GM18517 (cell line): ENCODE results near the gene TP53INP2.
"Not testable (repeated sequence)": the region's sequence is repeated elsewhere in the genome, so short reads cannot be mapped to it uniquely, and the experiment has no call there.

Experiments used
- ATAC-seq: cut with Tn5 transposase; IDR thresholded peaks from one replicate; pipeline ENCODE4 v1.9.1; 2021; ENCODE audit warnings: mild to moderate bottlenecking, moderate library complexity; ENCODE audit not compliant: unreplicated experiment

Gene TP53INP2

DNA sequence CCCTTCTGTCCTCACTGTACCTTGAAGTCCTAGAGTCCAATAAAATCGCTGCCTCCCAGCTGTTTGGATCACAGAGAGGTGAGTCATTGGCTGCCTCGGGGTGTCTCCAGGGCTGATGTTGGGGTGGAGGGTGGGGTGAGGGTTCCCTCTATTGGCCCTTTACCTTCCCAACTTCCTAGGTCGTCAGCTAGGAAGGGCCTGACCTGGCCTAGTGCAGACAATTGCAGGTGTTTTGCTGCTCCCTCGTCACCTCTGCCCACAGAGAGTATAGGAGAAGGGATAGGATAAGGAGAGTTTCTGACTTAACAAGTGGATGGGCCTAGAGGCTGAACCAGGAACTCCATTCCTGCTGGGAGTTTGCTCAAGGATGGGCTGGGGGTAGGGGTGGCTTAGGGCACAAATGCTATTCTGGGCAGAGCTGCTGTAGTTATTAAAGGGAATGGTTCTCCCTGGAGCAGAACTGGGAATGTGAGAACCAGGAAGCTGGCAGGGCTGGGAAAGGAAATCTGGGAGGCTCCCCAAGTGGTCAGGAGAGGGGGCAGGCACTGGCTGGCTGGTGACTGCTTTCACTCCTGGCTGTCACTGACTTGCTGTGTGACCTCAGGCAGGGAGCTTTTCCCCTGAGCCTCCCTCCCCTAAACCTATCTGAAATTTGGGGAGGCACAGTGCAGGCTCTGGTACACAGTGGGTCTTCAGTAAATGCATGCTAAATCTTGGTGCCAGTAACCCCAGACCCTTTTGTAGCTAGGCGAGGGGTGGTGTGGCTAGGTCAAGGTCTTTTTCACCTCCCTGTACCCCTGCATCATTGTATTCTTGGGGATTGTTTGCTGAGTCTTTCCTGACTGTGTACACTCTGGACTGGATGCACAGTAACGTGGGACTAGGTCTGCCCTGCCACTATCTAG, 1.5 kb downstream of the TP53INP2 start:
- no peak for ATAC-seq

DNA sequence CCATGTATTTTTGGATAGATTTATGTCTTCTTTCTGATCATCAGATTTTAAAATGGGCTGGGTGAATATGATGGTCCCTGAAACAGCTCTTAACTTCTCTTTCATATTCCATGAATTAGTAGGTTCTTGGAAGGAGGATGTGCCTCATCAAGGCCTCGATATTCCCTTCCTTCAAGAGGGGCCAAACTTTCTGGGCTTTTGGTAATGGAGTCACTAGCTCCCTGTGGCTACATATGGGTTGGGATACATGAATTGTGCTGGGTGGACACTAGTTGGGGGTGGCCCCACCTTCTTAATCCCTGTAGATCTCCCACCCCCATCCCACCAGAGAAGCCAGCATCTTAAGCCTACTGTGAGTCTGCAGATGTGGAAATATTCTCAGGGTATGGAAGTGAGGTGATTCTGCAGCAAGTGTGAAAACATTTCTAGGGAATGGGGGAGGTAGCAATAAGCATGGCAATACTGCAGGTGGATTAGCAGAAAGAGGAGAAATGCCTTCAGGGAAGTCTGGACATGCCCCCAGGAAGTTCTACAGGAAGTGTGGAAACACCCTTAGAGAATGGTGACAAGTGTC, 2.2 kb downstream of the TP53INP2 start:
- no peak for ATAC-seq

DNA sequence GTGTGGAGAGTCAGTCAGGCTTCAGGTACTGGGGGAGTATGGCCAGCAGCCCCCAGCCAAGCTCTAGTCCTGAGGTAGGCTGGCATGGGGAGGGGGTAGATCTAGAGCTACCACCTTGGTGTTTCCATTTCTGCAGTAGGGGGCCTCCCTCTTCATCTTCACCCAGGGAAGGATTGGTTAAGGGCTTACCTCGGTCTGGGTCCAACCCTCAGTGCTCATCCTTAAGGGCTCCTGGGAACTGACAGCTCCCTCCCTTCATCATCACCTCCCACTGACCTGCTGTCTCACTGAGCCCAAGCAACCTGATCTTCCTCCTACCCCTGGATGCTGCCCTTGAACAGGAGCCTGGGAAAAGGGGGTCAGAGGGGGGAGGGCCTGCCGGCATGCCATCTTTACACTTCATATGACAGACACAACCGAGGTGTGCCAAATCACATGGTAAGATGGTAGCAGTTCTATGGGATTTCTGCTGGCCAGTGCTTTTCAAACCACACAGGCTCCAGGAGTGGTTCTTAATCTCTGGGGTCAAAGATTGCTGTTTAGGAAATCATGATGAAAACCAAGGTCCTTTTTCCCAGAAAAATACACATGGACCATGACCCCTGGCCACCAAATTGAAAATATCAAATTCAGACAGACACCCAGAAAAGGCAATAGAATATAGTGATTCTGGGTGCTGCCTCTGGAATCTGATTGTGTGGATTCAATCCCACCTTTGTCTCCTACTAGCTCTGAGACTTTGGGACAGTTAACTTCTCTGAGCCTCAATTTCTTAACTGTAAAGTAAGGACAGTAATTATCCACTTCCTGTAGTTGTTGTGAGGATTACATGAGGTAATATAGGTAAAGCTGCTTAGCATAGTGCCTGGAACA, 3.0 kb downstream of the TP53INP2 start:
- no peak for ATAC-seq

DNA sequence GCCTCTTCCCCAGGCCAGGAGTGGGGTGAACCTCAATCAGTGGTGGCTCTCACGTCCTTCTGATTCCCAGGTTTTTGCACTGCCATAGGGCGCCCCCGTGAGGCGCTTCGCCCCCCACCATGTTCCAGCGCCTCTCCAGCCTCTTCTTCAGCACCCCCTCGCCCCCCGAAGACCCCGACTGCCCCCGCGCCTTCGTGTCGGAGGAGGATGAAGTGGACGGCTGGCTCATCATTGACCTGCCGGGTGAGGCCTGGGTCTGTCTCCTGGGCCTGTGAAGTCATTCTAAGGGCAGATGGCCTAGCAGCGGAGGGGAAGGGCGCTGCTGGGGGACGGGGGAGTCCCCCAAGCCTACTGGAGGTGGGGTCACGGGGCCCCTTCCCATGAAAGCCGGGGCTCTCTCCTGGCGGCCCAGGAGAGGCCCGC, 4.5 kb downstream of the TP53INP2 start:
- peak; percentile 19 for ATAC-seq

DNA sequence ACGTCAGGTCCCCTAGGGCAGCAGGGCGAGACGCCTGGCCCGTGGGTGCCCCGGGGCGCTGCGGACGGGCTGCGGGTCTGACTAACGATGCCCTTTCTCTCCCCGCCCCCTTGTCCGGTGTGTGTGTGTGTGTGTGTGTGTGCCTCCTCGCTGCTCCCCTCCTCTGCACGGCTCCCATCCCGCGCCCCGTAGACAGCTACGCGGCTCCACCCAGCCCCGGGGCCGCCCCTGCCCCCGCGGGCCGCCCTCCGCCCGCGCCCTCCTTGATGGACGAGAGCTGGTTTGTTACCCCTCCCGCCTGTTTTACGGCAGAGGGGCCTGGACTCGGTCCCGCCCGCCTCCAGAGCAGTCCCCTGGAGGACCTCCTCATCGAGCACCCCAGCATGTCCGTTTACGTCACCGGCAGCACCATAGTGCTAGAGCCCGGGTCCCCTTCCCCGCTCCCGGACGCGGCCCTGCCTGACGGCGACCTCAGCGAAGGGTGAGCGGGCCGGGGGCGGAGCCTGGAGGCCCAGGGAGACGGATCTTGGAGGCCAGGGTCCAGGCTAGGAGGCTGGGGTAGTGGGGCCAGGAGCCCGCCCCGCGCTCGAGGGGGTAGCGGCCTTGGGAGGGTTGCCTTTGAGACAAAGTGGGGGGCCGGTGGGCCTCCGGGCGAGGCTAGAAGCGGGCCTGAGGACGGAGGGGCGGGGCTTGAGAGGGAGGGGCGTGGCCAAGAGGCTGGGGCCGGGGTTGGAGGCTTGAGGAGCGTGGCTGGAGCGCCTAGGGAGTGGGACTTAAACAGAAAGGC, 5.1 kb downstream of the TP53INP2 start:
- ATAC-seq, result peak; percentile 40

DNA sequence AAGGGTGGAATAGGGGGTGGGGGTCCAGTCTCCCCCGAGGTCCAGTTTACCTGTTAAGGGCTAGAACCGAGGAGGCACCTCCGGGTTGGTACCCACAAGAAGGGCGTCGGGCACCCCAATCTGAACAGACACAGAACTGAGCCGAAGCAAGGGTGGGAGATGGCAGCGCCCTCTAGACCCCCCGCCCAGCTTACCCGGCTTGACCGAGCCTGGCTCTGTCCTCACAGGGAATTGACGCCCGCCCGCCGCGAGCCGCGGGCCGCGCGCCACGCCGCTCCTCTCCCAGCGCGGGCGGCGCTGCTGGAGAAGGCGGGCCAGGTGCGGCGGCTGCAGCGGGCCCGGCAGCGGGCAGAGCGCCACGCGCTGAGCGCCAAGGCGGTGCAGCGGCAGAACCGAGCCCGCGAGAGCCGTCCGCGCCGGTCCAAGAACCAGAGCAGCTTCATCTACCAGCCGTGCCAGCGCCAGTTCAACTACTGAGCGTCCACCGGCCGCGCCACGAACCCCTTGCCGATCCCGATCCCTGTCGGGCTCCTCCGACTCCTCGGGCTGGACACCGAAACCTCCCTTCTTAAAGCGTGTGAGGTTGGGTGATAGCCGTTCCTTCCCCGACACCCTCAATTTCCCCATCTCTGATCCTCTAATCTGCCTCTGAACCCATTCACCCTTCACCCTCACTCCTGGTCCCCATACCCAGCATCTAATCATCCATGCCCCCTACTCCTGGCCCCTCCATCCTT, 5.9 kb downstream of the TP53INP2 start:
- ATAC-seq, result peak; percentile 42

DNA sequence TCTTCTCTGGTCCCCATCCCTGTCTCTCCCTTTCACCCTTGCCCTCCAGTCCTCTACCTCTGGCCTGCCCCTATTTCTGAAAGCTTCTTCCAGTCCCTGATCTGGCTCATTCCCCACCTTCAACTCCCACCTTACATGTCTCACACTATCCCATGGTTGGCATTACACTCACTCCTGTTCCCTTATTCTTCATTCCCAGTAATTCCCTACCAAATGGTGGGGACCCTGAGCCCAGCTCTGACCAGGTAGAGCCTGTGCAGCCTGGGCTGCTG, 6.4 kb downstream of the TP53INP2 start:
- no peak for ATAC-seq

DNA sequence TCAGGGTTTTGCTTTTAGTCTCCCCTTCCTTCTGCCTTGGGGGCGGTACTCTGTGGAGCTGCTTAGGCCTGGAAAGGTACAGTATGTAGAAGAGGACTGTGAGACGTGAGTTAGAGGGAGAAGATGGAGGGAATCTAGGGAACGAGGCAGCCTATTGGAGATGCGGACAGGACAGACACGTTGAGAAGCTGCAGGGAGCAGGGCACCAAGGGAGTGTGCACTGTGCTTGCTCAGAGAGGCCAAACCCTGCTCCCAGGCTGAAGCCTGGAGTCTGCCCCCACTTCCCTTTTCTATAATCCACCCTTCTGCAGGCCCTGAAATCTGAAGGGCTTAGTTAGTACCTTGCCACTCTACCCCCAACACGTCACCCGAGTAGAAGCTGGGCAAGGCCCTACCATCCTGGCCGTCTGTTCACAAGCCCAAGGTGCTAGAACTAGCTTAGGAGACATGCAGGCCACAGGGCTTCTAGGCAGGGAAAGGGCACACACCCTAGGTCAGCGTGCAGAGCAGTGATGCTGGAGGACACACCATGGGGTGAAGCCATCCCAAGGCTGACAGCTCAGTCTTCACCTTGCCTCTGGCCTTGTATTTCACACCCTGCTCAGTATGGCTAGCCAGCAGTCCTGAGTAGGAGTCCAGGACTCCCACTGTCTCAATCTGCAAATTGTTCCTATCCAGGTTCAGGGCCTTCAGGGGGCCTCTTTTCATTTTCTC, 6.9 kb downstream of the TP53INP2 start:
- ATAC-seq, result no peak

DNA sequence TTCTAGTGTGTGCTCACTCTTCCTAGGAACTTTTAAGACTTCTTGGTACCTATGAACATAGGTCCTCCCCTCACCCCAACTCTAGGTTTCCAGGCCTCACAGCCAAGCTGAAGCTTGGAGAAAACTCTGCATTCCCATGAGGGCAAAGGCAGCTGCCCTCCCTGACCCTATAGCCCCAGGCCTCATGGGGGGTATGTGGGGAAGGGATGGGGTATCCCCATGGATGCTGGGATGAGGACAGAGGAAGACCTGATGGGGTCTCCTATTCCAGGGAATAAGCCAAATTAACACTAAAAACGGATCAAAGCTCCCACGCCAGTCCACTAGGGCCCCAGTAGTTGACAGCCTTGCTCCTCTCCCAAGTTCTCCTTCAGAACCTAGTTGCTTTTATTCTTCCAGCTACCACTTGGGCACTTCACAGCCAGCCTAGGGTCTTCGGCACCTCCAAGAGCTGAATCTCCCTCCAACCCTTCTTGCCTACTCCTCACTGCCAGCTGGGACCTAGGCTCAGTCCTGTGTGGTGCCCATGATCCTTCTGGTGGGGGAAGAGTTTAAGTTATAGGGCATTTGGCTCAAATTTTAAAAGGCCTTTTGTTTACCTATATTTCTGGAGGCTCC, 7.8 kb downstream of the TP53INP2 start:
- ATAC-seq, result no peak

DNA sequence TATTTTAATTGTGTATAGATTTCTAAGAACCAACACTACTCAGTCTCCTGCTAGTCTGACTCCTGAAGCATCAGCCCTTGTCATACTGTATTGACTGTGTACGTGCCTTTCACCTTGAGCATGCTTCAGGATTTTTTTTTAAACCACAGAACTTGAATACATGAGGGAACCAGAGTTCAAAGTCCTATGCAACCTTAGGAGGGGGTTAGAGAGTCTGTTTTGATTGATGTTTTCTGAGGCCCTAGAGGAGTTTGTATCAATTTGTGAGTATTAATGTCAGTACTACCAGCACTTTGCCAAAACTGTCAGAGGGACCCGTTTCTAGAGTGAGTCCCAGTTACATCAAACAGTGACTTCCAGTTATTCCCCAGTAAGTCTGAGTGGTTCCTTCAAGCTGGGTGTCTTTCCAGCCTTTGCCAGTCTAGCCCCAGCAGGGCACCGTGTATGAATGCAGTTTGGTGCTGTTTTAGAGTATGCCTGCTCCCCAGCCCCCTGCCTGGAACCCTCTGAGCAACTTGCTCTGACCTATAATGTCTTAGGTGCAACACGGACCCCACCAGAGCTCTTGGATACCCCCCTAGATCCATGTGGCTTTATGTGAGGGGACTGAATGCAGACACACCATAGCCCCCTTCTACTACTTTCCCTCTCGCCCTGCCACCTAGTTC, 8.5 kb downstream of the TP53INP2 start:
- ATAC-seq, result no peak

DNA sequence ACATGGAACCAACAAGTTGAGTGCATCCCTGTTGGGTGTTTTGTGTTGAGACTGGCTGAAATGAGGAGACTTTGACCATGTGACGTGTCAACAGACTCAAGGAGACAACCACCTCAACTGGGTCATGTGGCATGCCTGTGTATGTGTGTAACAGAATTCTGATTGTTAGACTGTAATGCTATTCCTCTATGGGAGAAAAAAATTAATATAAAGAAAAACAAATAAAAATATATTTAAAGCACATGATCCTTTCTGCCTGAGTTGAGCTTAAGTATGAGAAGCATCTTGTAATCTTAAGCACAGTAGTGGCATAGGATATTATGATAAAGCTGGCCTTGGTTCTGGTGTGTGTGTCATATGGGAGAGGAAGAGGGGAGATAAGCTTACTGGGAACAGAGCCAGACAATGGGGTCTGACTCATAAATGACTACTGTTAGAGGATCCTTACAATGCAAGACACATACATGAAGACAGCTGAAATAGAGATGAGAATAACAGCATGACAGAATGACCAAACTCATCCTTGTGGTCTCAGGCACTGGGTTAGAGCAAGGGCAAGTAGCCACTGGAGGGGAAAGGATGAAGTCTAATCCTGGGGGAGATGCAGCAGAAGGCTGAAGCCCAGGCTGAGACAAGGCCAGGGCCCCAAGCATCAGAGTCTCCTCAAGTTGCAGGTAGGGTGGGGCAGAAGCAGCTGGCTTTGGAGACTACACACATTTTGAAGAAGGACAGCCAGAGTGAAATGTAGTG, 9.2 kb downstream of the TP53INP2 start:
- ATAC-seq, result no peak

DNA sequence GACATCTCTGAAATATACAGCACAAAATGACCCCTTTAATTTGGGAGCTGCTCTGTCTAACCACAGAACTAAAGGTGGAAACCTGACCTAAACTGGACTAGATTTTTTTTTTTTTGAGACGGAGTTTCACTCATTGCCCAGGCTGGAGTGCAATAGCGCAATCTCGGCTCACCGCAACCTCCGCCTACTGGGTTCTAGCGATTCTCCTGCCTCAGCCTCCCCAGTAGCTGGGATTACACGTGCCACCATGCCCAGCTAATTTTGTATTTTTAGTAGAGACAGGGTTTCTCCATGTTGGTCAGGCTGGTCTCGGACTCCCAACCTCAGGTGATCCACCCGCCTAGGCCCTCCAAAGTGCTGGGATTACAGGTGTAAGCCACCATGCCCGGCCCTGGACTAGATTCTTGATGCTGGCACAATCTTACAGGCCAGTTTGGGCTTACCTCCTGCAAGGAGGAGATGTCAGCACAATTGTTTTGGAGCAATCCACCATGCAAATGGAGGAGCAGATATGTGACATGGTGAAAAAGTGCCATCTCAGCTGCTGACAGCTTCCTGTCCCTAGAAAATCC, 9.9 kb downstream of the TP53INP2 start:
- ATAC-seq, result not testable (repeated sequence)

DNA sequence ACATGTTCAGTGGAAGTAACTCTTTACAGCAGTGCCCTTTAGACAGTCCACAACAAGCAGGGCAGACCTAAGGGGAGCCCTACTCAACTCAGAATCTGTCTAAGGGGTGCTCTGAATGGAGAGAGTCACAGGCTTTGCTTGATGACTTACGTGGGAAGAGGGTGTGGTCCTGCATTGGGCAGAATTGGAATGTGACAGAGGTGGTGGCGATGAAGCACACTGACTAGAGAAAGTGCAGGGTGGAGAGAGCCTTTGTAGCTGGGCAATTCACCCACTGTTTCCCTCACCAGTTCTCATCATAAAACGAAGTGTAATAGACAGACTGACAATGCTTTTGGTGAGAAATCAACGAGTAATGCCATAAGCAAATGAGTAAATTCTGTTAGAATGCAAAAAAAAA, 11.2 kb downstream of the TP53INP2 start:
- no peak for ATAC-seq

DNA sequence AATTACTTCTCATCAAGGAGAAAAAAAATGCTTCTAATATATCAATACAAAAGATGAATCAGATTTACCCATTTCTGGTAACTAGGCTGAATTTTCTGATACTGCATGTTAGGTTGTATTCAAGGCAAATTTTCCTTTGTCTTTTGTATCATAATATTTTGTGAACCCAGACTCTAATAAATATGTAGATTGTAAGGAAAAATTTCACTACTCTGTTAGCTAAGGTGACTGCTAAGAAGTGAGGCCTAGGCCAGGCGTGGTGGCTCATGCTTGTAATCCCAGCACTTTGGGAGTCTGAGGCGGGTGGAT, 12.7 kb downstream of the TP53INP2 start:
- ATAC-seq, result no peak

DNA sequence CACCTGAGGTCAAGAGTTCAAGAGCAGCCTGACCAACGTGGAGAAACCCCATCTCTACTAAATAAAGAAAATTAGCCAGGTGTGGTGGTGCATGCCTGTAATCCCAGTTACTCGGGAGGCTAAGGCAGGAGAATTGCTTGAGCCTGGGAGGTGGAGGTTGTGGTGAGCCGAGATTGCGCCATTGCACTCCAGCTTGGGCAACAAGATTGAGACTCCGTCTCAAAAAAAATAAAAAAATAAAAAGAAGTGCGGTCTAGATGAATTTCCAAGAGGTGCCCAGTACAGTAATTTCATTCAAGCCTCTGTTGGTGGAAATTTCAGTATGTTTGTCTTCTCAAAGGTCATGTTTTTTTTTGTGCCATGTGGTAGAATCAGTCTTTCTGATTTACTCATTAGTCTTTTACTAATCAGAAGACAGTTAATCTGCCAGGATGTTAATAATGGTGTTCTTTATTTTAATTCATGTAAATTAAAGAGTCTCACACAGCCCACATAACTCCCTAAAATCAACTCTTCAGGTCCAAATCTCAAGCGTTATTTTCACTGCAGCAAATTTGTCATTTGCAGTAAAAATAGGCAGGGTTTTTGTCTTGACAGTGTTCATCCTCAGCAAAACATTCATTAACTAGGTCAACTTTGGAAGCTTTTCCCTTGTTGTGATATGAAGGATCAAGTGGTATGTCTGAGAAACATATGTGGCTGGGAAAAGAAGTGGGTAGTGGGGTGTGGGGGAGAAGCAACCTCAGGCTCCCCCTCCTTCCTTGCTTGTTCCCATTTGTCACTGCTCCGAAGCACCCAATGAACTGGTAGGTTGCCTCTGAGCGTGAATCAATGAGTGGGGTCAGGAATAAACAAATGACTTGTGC, 13.3 kb downstream of the TP53INP2 start:
- ATAC-seq, result no peak

DNA sequence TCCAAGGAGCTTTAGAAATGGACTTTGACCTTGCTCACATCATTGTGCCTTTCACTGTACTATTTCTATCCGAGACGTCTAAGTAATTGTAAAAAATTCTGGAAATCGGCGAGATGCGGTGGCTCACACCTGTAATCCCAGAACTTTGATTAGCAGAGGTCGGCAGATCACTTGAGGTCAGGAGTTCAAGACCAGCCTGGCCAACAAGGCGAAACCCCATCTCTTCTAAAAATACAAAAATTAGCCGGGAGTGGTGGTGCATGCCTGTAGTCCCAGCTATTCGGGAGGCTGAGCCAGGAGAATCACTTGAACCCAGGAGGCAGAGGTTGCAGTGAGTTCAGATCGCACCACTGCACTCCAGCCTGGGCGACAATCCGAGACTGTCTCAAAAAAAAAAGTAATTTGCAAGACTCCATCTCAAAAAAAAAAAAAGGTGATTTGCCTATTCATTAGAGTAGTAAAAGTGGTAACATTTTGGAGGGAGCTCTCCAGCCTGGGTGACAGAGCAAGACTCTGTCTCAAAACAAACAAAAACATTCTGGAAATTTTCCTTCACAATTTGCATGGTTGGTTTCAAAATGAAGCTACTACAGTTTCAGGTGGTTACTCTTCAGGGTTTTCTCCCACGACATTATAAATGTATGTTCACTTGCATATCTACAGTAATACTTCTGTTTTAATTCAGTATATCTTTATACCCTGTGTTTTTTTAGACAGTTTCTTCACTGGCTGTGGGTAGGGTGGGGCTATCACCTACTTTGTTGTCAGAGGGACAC, 15.3 kb downstream of the TP53INP2 start:
- peak; percentile 93 for ATAC-seq
